IMR-90 (cell line): ENCODE results near the gene WWP2. TPM values are rescaled to one million over a fixed set of nuclear protein-coding genes. Genes with fewer than 3 reads are reported as not detected.
A peak's percentile ranks its signal among the peaks of the same experiment; 100 is the strongest.

Source experiments
- ATAC-seq: fragments of 200-7000 bp; cut with Tn5 transposase; 2 replicates; pipeline ENCODE4 v1.9.1; 2020; ENCODE audit warnings: low read depth, mild to moderate bottlenecking, moderate library complexity
- BruUV-seq: library from RNA; stranded (reverse); fragments of 400-500 nt; replicated peaks from 2 replicates; lab custom pipeline; 2021; lab: Mats Ljungman, UMichigan
- CTCF ChIA-PET: fragments of 300-600 bp; formaldehyde crosslinking; extraction: SDS; loops from one replicate; lab custom pipeline; 2021; ENCODE audit warnings: antibody characterized with exemption; lab: Yijun Ruan, JAX
- POLR2A ChIA-PET: fragments of 300-600 bp; sonication (Branson Sonifier 250); formaldehyde crosslinking; loops from one replicate; lab custom pipeline; 2022; ENCODE audit warnings: antibody characterized with exemption; ENCODE audit not compliant: unreplicated experiment; lab: Charles Lee
- DNase-seq: peaks from one replicate; pipeline ENCODE4 v3.0.0; 2013
- H2AFZ ChIP-seq: replicated peaks from 2 replicates; pipeline ENCODE3; 2013; ENCODE audit warnings: low read length, mild to moderate bottlenecking; ENCODE audit not compliant: poor library complexity
- H2AK5ac ChIP-seq: 2 replicates; pipeline ENCODE4 v1.6.1; 2013; ENCODE audit warnings: low read depth, low read length, inconsistent platforms
- H2AK9ac ChIP-seq: replicated peaks from 2 replicates; pipeline ENCODE3; 2013; ENCODE audit warnings: mild to moderate bottlenecking, low read depth, low read length, moderate library complexity; ENCODE audit not compliant: poor library complexity
- H2BK120ac ChIP-seq: 2 replicates; pipeline ENCODE4 v1.6.1; 2013; ENCODE audit warnings: low read depth, low read length, inconsistent platforms
- H2BK15ac ChIP-seq: 3 replicates; pipeline ENCODE4 v1.6.1; 2013; ENCODE audit warnings: low read depth, low read length, inconsistent platforms
- H2BK20ac ChIP-seq: 2 replicates; pipeline ENCODE4 v1.6.1; 2013; ENCODE audit warnings: low read depth, mild to moderate bottlenecking, inconsistent platforms, low read length, moderate library complexity
- H2BK5ac ChIP-seq: 2 replicates; pipeline ENCODE4 v1.6.1; 2013; ENCODE audit warnings: mild to moderate bottlenecking, low read depth, low read length, inconsistent platforms; ENCODE audit not compliant: poor library complexity, severe bottlenecking
- H3K14ac ChIP-seq: replicated peaks from 2 replicates; pipeline ENCODE4 v1.6.1; 2013; ENCODE audit warnings: low read depth, low read length, inconsistent platforms
- H3K18ac ChIP-seq: 2 replicates; pipeline ENCODE4 v1.6.1; 2013; ENCODE audit warnings: low read depth, low read length, control low read depth
- H3K23ac ChIP-seq: 2 replicates; pipeline ENCODE4 v1.6.1; 2013; ENCODE audit warnings: low read depth, low read length, inconsistent platforms
- H3K27ac ChIP-seq: 2 replicates; pipeline ENCODE4 v1.5.1; 2013; ENCODE audit warnings: mild to moderate bottlenecking, control low read depth, low read length; ENCODE audit not compliant: insufficient read depth
- H3K27me3 ChIP-seq: 2 replicates; pipeline ENCODE4 v1.6.1; 2013; ENCODE audit warnings: low read length; ENCODE audit not compliant: control insufficient read depth, insufficient read depth
- H3K36me3 ChIP-seq: 2 replicates; pipeline ENCODE4 v1.6.1; 2013; ENCODE audit warnings: low read length, mixed read lengths; ENCODE audit not compliant: control insufficient read depth, insufficient read depth
- H3K4ac ChIP-seq: 2 replicates; pipeline ENCODE4 v1.6.1; 2013; ENCODE audit warnings: low read depth, low read length, inconsistent platforms
- H3K4me1 ChIP-seq: 2 replicates; pipeline ENCODE4 v1.6.1; 2013; ENCODE audit warnings: low read length, mixed read lengths; ENCODE audit not compliant: control insufficient read depth, insufficient read depth
- H3K4me2 ChIP-seq: 2 replicates; pipeline ENCODE4 v1.6.1; 2013; ENCODE audit warnings: low read depth, mild to moderate bottlenecking, control low read depth, low read length, moderate library complexity
- H3K4me3 ChIP-seq: 2 replicates; pipeline ENCODE4 v1.5.1; 2013; ENCODE audit warnings: low read depth, mild to moderate bottlenecking, control low read depth, low read length, moderate library complexity; ENCODE audit not compliant: insufficient read depth
- H3K56ac ChIP-seq: 2 replicates; pipeline ENCODE4 v1.6.1; 2013; ENCODE audit warnings: low read length, inconsistent platforms; ENCODE audit not compliant: insufficient read depth; ENCODE audit errors: extremely low read depth
- H3K79me1 ChIP-seq, 2 experiments: 2 replicates each; pipeline ENCODE4 v1.6.1; 2013; ENCODE audit warnings: low read length in 2 of 2, inconsistent platforms in 1 of 2, low read depth in 1 of 2
- H3K9ac ChIP-seq: 2 replicates; pipeline ENCODE4 v1.6.1; 2013; ENCODE audit warnings: low read depth, low read length, control low read depth
- H3K9me1 ChIP-seq: 2 replicates; pipeline ENCODE4 v1.6.1; 2013; ENCODE audit warnings: low read length, inconsistent platforms; ENCODE audit not compliant: insufficient read depth
- H3K9me3 ChIP-seq: 2 replicates; pipeline ENCODE4 v1.6.1; 2013; ENCODE audit warnings: low read length; ENCODE audit not compliant: control insufficient read depth, insufficient read depth
- H4K20me1 ChIP-seq: 2 replicates; pipeline ENCODE4 v1.6.1; 2013; ENCODE audit warnings: low read length, inconsistent platforms; ENCODE audit not compliant: insufficient read depth
- H4K5ac ChIP-seq: 2 replicates; pipeline ENCODE4 v1.6.1; 2013; ENCODE audit warnings: mild to moderate bottlenecking, low read depth, low read length, control low read depth
- H4K8ac ChIP-seq, 2 experiments: 2 replicates each; pipeline ENCODE4 v1.6.1; 2013; ENCODE audit warnings: low read depth in 2 of 2, low read length in 2 of 2, control low read depth in 1 of 2, inconsistent platforms in 1 of 2
- H4K91ac ChIP-seq: 2 replicates; pipeline ENCODE4 v1.6.1; 2013; ENCODE audit warnings: low read depth, low read length, inconsistent platforms; ENCODE audit not compliant: insufficient read depth
- CEBPB ChIP-seq: IDR thresholded peaks from 2 replicates; pipeline ENCODE4 v1.6.1; 2012; ENCODE audit warnings: low read depth, low read length, improper control_type of control experiment
- WGBS, 2 experiments: methylation state at CpG; one replicate each; pipeline versions ENCODE4 v1.1.5 to v1.1.7; 2013; ENCODE audit warnings: missing lambda C conversion rate in 2 of 2; ENCODE audit not compliant: insufficient read length in 1 of 2; ENCODE audit errors: extremely low coverage in 2 of 2; 5-methylcytosine and 5-hydroxymethylcytosine counted together
- dilution Hi-C: fragments of 300-500 bp; cut with HindIII; formaldehyde crosslinking; loops from one replicate; pipeline ENCODE4 v1.14.3; 2018; ENCODE audit warnings: low sequenced_read_pairs; ENCODE audit not compliant: unreplicated experiment
- in situ Hi-C: fragments of 300-500 bp; cut with MboI; formaldehyde crosslinking; loops from 3 replicates; pipeline ENCODE4 v1.14.3; 2019; ENCODE audit warnings: low sequenced_read_pairs, inconsistent platforms, mixed read lengths
- intact Hi-C: fragments of 100-400 bp; cut with micrococcal nuclease; formaldehyde crosslinking; loops from 2 replicates; pipeline ENCODE4 v1.10.0; 2022
- polyA plus RNA-seq, 3 experiments: library from polyadenylated mRNA; depleted of rRNA; stranded (reverse); fragments of >200 nt; gene quantifications; 2 replicates each; pipeline ENCODE4 v1.2.3, GENCODE V29; 2012; ENCODE audit warnings: low replicate concordance in 1 of 3
- total RNA-seq: library from RNA; depleted of rRNA; stranded (reverse); fragments of >200 nt; gene quantifications from 2 replicates; pipeline ENCODE4 v1.2.3, GENCODE V29; 2012
- TF ChIP-seq, protein P1 (sequence below): fragments of 150-350 bp; IDR thresholded peaks from 2 replicates; pipeline ENCODE4 v1.6.1; 2017; ENCODE audit warnings: mild to moderate bottlenecking, antibody characterized with exemption, low read length, low read depth

Gene WWP2
- total and polyA plus RNA-seq, 2 of the 4 experiments (the other 2 are of a cell fraction): 12.7 to 13.7 TPM

DNA sequence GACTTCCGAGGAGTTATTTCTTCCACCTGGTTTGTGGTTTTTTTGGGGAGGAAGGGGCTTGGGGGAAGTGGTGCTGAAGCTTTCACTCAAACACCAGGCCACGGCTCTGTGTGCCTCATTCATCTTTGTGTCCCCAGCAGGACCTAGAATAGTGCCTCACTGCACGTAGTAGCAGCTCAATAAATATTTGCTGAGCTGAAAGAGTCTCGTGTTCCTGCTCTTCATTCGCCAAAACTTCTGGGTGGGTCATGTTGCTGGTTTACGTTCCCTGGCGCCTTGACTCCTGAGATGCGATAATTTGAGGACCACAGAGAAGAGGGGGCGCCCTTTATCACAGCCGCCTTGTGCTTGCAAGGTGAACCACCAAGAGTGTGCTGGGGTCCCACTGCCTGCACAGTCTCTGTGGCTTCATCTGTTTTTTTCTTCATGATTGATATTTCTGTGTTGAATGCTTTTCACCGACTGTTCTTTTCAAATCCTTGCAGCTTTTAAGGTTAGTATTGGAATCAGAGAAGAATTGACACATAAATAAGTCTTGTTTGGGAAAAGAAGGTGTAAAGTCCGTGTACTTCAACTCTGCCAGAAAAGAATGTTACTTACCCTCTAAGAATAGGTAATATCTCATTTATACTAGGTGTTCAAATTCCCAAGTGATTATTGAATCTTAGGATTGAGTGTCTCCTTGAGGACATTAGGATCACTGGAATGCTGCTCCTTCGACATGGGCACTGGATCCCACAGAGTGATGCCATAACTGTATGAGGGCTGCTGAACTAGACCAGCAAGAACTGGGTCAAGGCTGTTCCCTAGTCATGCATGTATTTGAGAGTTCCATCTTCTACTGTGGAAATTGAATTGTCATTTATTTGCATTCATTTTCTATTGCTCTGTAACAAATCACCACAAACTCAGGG lies 96.3 kb downstream of the WWP2 start:
- Histone ChIP-seq H2AK9ac (no peak overlapping the region), H4K5ac (no peak overlapping the region), H4K91ac (no peak overlapping the region), H3K9ac (no peak overlapping the region), H3K4me1 (peaks cover 3% of the 10 kb centered on the region; the same call in 1 of the 2 replicates), H2BK15ac (no peak overlapping the region), H3K4ac (0 out of 2 replicates have a peak overlapping the region, but pooled peaks have one; percentile 13), H2AFZ (no peak overlapping the region), H2BK5ac (no peak overlapping the region), H4K20me1 (no peaks in the 10 kb centered on the region), H4K8ac (no peak overlapping the region), H3K27ac (no peak overlapping the region), H3K4me2 (no peak overlapping the region), H2AK5ac (no peak overlapping the region), H3K79me1 (peaks cover 0 to 12% of the 10 kb centered on the region in 2 experiments; a peak in 2 of 4 replicates), H2BK20ac (no peak overlapping the region), H3K56ac (no peak overlapping the region), H3K27me3 (no peaks in the 10 kb centered on the region), H3K14ac (no peak overlapping the region), H3K18ac (no peak overlapping the region), H3K4me3 (no peak overlapping the region), H2BK120ac (no peak overlapping the region), H3K36me3 (peaks cover 2% of the 10 kb centered on the region; the same call in 1 of the 2 replicates), H3K9me3 (no peaks in the 10 kb centered on the region), H3K9me1 (peaks cover 11% of the 10 kb centered on the region), H3K23ac (no peak overlapping the region)
- no peak for ATAC-seq
- CTCF ChIA-PET: interaction anchor here (0.7 to 1.1 kb wide), 2 partner anchors 17 to 60 kb away, joined by 3 to 4 read pairs; no protein-coding TSS in a partner anchor
- in situ Hi-C loops (no loop called here), dilution Hi-C loops (no loop called here), intact Hi-C loops (no loop called here)
- POLR2A ChIA-PET: no interaction called here
- no peak for TF ChIP-seq CEBPB
- TF ChIP-seq, protein P1, sequence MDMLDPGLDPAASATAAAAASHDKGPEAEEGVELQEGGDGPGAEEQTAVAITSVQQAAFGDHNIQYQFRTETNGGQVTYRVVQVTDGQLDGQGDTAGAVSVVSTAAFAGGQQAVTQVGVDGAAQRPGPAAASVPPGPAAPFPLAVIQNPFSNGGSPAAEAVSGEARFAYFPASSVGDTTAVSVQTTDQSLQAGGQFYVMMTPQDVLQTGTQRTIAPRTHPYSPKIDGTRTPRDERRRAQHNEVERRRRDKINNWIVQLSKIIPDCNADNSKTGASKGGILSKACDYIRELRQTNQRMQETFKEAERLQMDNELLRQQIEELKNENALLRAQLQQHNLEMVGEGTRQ: no peak
- DNase-seq: no peak
- no TSS peak for BruUV-seq
- 85% methylated on average over 6 of the region's 13 CpGs; no CpG with 5 or more reads in 1 of the 2 experiments for WGBS, 2 experiments
